NB4 (cell line): ENCODE measurements around the gene RCBTB2.

Source experiments
- MYC ChIP-seq: IDR thresholded peaks from 2 replicates; pipeline ENCODE4 v1.6.1; 2011; ENCODE audit warnings: low read depth, low read length
- POLR2A ChIP-seq: IDR thresholded peaks from 2 replicates; pipeline ENCODE4 v1.6.1; 2011; ENCODE audit warnings: mild to moderate bottlenecking; ENCODE audit not compliant: insufficient read length; ENCODE audit errors: extremely low read depth
- TF ChIP-seq, protein P1 (sequence below): IDR thresholded peaks from one replicate; pipeline ENCODE4 v1.5.1; 2012; ENCODE audit warnings: low read depth, low read length
- TF ChIP-seq, protein P2 (sequence below): IDR thresholded peaks from 2 replicates; pipeline ENCODE4 v1.6.1; 2011; ENCODE audit warnings: low read depth, low read length

DNA sequence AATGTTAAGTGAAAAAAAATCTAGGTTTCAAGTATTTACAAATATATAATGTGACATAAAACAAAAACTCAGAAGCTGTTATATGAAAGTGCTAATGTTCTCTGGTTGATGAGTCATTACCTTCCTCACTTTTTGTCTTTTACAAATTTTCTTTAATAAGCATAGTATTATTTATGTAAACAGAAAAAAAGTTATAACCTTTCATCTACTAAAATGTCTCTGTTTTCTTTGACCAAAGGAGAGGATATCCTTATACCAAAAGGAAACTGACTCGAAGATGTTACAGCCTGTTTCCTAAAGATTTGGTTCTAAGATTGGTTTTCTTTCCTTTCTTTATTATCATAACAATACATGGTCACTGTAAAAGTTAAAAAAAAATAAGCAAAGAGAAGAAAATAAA is 38.0 kb downstream of the RCBTB2 start:
- TF ChIP-seq, protein P1, sequence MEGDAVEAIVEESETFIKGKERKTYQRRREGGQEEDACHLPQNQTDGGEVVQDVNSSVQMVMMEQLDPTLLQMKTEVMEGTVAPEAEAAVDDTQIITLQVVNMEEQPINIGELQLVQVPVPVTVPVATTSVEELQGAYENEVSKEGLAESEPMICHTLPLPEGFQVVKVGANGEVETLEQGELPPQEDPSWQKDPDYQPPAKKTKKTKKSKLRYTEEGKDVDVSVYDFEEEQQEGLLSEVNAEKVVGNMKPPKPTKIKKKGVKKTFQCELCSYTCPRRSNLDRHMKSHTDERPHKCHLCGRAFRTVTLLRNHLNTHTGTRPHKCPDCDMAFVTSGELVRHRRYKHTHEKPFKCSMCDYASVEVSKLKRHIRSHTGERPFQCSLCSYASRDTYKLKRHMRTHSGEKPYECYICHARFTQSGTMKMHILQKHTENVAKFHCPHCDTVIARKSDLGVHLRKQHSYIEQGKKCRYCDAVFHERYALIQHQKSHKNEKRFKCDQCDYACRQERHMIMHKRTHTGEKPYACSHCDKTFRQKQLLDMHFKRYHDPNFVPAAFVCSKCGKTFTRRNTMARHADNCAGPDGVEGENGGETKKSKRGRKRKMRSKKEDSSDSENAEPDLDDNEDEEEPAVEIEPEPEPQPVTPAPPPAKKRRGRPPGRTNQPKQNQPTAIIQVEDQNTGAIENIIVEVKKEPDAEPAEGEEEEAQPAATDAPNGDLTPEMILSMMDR = no peak
- TF ChIP-seq POLR2A = no peak
- TF ChIP-seq MYC = no peak
- TF ChIP-seq, protein P2, sequence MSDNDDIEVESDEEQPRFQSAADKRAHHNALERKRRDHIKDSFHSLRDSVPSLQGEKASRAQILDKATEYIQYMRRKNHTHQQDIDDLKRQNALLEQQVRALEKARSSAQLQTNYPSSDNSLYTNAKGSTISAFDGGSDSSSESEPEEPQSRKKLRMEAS = no peak
